Measurements from ENCODE around the gene NUP62.

GRCh38 chr19:49950956-49951526 lies 21.7 kb upstream of the NUP62 start:
- TF ChIP-seq CTCF (IDR thresholded peaks at IDR 0.05) (no peak), POLR2A (IDR thresholded peaks at IDR 0.05) (no peak)

Data from breast epithelium (tissue), 3 donors.